ENCODE results near the gene ARL6IP1.

Gene ARL6IP1

GRCh38 chr16:18801145-18801972 lies at the start of gene ARL6IP1:
TSS of gene ARL6IP1 (minus strand) at chr16:18801549. CDS start at chr16:18801466, 83 bp downstream.
- Mint-ChIP-seq H3K27me3 (peaks cover 2% of the 10 kb centered on the region), H3K4me1 (peaks cover 68% of the 10 kb centered on the region), H3K9me3 (no peaks in the 10 kb centered on the region), H3K27ac (peak within 1 kb of the TSS; percentile 96), H3K4me3 (peak within 1 kb of the TSS; percentile 88), H3K36me3 (ENCODE audit: low read depth) (peaks cover 39% of the 10 kb centered on the region)
- ATAC-seq: peak; percentile 96
- DNase-seq: peak; percentile 98

GRCh38 chr16:18846416-18846815 lies 45.1 kb upstream of the ARL6IP1 start:
- Mint-ChIP-seq H3K4me3 (no peak overlapping the region), H3K27ac (no peak overlapping the region), H3K4me1 (peaks cover 2% of the 10 kb centered on the region), H3K9me3 (no peaks in the 10 kb centered on the region), H3K36me3 (ENCODE audit: low read depth) (peaks cover 67% of the 10 kb centered on the region), H3K27me3 (no peaks in the 10 kb centered on the region)
- ATAC-seq: no peak
- DNase-seq: no peak

DNA sequence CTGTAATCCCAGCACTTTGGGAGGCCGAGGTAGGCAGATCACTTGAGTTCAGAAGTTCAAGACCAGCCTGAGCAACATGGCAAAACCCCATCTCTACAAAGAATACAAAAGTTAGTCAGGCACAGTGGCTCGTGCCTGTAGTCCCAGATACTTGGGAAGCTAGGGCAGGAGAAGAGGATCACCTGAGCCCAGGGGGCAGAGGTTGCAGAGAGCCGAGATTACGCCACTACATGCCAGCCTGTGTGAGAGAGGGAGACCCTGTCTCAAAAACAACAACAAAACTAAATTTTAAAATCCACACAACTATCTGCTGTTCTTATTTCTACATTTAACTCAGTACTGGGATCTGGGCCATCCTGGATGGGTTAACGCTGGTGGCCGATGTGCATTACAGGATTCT lies 41.2 kb upstream of the ARL6IP1 start:
- DNase-seq: no peak
- no peaks in the 10 kb centered on the region for H3K27me3 Mint-ChIP-seq
- H3K36me3 Mint-ChIP-seq (ENCODE audit: low read depth): peaks cover 74% of the 10 kb centered on the region
- no peak for ATAC-seq
- H3K4me3 Mint-ChIP-seq: no peak overlapping the region
- H3K9me3 Mint-ChIP-seq: no peaks in the 10 kb centered on the region
- no peak overlapping the region for H3K27ac Mint-ChIP-seq
- H3K4me1 Mint-ChIP-seq: peaks cover 8% of the 10 kb centered on the region

DNA sequence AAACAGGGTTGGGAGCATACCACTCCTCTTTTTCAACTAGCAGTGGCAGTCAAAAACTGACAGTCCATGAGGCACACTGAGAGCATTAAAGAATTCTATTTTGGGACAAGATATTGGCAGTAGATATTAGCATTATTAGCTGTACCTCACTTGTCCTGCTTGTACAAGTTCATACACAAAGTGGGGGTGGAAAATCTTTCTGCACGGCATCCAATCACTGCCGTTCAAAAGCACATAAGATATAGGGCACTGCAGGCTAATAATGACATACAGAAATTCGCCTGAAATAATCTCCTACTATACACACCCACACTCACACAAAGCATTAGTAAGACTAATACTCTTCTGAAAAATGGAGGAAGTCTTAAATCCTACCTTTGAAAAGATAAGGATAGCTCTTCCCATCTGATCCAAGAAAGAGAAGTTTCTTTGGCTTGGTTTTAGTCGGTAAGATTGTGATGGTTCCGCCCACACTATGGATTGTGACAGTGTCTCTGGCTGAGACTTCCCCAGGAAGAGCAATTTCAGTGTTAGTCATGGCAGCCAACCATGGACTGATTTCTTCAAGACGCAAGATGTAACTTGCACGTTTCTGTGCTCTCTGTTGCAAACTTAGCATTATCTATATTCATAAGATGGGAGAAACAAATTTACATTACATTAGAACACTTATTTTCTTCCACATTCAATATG lies 40.6 kb upstream of the ARL6IP1 start:
- H3K27ac Mint-ChIP-seq: no peak overlapping the region

DNA sequence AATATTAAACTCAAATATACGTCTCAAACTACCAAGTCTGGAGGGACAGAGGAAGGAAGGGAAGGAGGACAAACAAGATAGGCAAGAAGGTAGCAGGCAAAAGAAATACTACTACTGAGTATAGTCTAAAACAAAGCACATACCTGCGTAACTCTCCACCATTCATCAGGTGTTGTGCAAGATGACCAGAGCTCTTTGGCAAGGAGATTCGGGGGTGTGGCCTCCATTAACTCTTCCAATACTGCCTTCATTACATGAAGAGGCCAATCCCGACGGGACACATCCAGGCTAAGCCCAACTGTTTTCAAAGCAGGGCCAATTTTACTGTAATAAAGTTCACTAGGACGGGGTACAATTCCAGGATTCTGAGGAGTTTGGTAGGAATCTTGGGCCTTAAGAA lies 38.2 kb upstream of the ARL6IP1 start:
- ATAC-seq (no peak), DNase-seq (no peak)
- H3K36me3 Mint-ChIP-seq (ENCODE audit: low read depth): peaks cover 74% of the 10 kb centered on the region
- no peak overlapping the region for H3K27ac Mint-ChIP-seq
- no peaks in the 10 kb centered on the region for H3K9me3 Mint-ChIP-seq
- no peak overlapping the region for H3K4me3 Mint-ChIP-seq
- no peaks in the 10 kb centered on the region for H3K27me3 Mint-ChIP-seq
- peaks cover 19% of the 10 kb centered on the region for H3K4me1 Mint-ChIP-seq

More for the DNA sequence above, 40.6 kb upstream of the ARL6IP1 start:
- Mint-ChIP-seq H3K36me3 (ENCODE audit: low read depth) (peaks cover 75% of the 10 kb centered on the region), H3K4me1 (peaks cover 14% of the 10 kb centered on the region), H3K4me3 (no peak overlapping the region), H3K9me3 (no peaks in the 10 kb centered on the region), H3K27me3 (no peaks in the 10 kb centered on the region)
- DNase-seq: no peak
- ATAC-seq: no peak

DNA sequence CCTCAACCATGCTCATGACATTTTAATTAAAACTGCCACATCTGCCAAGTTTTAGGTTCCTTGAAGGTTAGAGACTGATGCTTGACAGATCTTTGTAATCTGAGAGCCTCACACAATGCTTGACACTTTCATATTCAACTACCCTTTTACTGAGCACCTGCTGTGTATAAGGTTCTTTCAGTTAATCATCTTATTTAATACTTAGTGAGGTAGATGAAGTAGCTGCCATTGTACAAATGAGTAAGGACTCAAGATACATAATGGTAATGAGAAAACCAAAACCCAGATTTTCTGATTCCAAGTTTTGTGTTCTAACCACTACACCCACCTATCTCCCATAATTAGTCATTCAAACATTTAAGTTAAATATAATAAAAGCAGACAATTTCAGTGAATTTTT lies 35.4 kb upstream of the ARL6IP1 start:
- ATAC-seq (peak; percentile 96), DNase-seq (no peak)
- peak overlapping the region; percentile 77 for H3K27ac Mint-ChIP-seq
- H3K36me3 Mint-ChIP-seq (ENCODE audit: low read depth): peaks cover 76% of the 10 kb centered on the region
- no peak overlapping the region for H3K4me3 Mint-ChIP-seq
- no peaks in the 10 kb centered on the region for H3K27me3 Mint-ChIP-seq
- no peaks in the 10 kb centered on the region for H3K9me3 Mint-ChIP-seq
- H3K4me1 Mint-ChIP-seq: peaks cover 19% of the 10 kb centered on the region

GRCh38 chr16:18834864-18835263 lies 33.5 kb upstream of the ARL6IP1 start:
- no peak overlapping the region for H3K4me3 Mint-ChIP-seq
- H3K27ac Mint-ChIP-seq: peak overlapping the region; percentile 10

GRCh38 chr16:18833707-18834505 lies 32.6 kb upstream of the ARL6IP1 start:
- no peaks in the 10 kb centered on the region for H3K9me3 Mint-ChIP-seq
- DNase-seq: no peak
- no peak overlapping the region for H3K4me3 Mint-ChIP-seq
- no peak overlapping the region for H3K27ac Mint-ChIP-seq
- no peak for ATAC-seq
- peaks cover 77% of the 10 kb centered on the region for H3K36me3 Mint-ChIP-seq (ENCODE audit: low read depth)
- no peaks in the 10 kb centered on the region for H3K27me3 Mint-ChIP-seq
- peaks cover 19% of the 10 kb centered on the region for H3K4me1 Mint-ChIP-seq

More at GRCh38 chr16:18834864-18835263, 33.5 kb upstream of the ARL6IP1 start:
- peaks cover 77% of the 10 kb centered on the region for H3K36me3 Mint-ChIP-seq (ENCODE audit: low read depth)
- H3K27me3 Mint-ChIP-seq: no peaks in the 10 kb centered on the region
- DNase-seq: no peak
- no peak for ATAC-seq
- H3K9me3 Mint-ChIP-seq: no peaks in the 10 kb centered on the region
- peaks cover 19% of the 10 kb centered on the region for H3K4me1 Mint-ChIP-seq

GRCh38 chr16:18832613-18833012 lies 31.3 kb upstream of the ARL6IP1 start:
- no peak for DNase-seq
- peaks cover 77% of the 10 kb centered on the region for H3K36me3 Mint-ChIP-seq (ENCODE audit: low read depth)
- H3K27me3 Mint-ChIP-seq: no peaks in the 10 kb centered on the region
- no peaks in the 10 kb centered on the region for H3K9me3 Mint-ChIP-seq
- H3K27ac Mint-ChIP-seq: no peak overlapping the region
- H3K4me1 Mint-ChIP-seq: peaks cover 13% of the 10 kb centered on the region
- no peak for ATAC-seq
- no peak overlapping the region for H3K4me3 Mint-ChIP-seq

GRCh38 chr16:18832006-18832405 lies 30.7 kb upstream of the ARL6IP1 start:
- no peak overlapping the region for H3K4me3 Mint-ChIP-seq
- no peaks in the 10 kb centered on the region for H3K27me3 Mint-ChIP-seq
- H3K9me3 Mint-ChIP-seq: no peaks in the 10 kb centered on the region
- no peak for DNase-seq
- H3K27ac Mint-ChIP-seq: no peak overlapping the region
- H3K4me1 Mint-ChIP-seq: peaks cover 8% of the 10 kb centered on the region
- ATAC-seq: no peak
- peaks cover 72% of the 10 kb centered on the region for H3K36me3 Mint-ChIP-seq (ENCODE audit: low read depth)

GRCh38 chr16:18829251-18829650 lies 27.9 kb upstream of the ARL6IP1 start:
- Mint-ChIP-seq H3K4me1 (no peaks in the 10 kb centered on the region), H3K4me3 (no peak overlapping the region), H3K36me3 (ENCODE audit: low read depth) (peaks cover 48% of the 10 kb centered on the region), H3K9me3 (no peaks in the 10 kb centered on the region), H3K27me3 (no peaks in the 10 kb centered on the region), H3K27ac (no peak overlapping the region)
- no peak for DNase-seq
- no peak for ATAC-seq

- Mint-ChIP-seq H3K9me3 (no peaks in the 10 kb centered on the region), H3K36me3 (ENCODE audit: low read depth) (peaks cover 39% of the 10 kb centered on the region), H3K27me3 (no peaks in the 10 kb centered on the region), H3K4me3 (no peak overlapping the region), H3K4me1 (no peaks in the 10 kb centered on the region), H3K27ac (peak overlapping the region; percentile 21)
- no peak for ATAC-seq
- no peak for DNase-seq
Observed at GRCh38 chr16:18827890-18828289, 26.5 kb upstream of the ARL6IP1 start.

DNA sequence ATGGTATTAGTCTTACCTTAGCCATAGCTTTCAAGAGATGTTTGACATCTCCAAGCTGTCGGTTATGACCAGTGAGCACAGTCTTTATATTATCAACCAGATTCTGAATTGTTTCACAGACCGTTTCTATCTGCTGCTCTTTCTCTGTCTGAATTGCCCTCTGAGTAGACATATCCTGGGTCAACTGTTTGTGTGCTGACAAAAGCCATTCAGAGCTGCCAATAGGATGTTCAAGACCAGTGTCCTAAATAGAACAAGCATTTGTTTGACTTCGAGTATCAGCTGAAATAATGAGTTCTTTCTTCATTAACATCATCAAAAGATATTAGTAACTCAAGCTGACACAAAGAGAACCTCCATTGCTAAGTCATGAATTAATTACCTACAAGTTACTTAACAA lies 14.9 kb upstream of the ARL6IP1 start:
- no peaks in the 10 kb centered on the region for H3K27me3 Mint-ChIP-seq
- peaks cover 56% of the 10 kb centered on the region for H3K36me3 Mint-ChIP-seq (ENCODE audit: low read depth)
- H3K27ac Mint-ChIP-seq: no peak overlapping the region
- no peak overlapping the region for H3K4me3 Mint-ChIP-seq
- H3K4me1 Mint-ChIP-seq: peaks cover 12% of the 10 kb centered on the region
- ATAC-seq: no peak
- no peaks in the 10 kb centered on the region for H3K9me3 Mint-ChIP-seq
- no peak for DNase-seq

- no peaks in the 10 kb centered on the region for H3K4me1 Mint-ChIP-seq
- no peak overlapping the region for H3K4me3 Mint-ChIP-seq
- H3K27ac Mint-ChIP-seq: no peak overlapping the region
- no peaks in the 10 kb centered on the region for H3K9me3 Mint-ChIP-seq
- DNase-seq: no peak
- H3K36me3 Mint-ChIP-seq (ENCODE audit: low read depth): peaks cover 68% of the 10 kb centered on the region
- ATAC-seq: no peak
- no peaks in the 10 kb centered on the region for H3K27me3 Mint-ChIP-seq
Observed at GRCh38 chr16:18811925-18812324, 10.6 kb upstream of the ARL6IP1 start.
